ENCODE data around the gene CYTH1. TPM values are rescaled to one million over a fixed set of nuclear protein-coding genes. Genes with fewer than 3 reads are reported as not detected.

Gene CYTH1
- total and polyA plus RNA-seq, 12 donors: 26.0 to 141 (median 46.2) TPM

GRCh38 chr17:78789149-78789662, 7.1 kb upstream of the CYTH1 start:
- 83 to 91% (median 89%) methylated on average over 5 of the region's 5 CpGs for WGBS, 4 donors
- peaks cover 0 to 27% of the 10 kb centered on the region in 2 donors for H3K4me1 ChIP-seq (replicated peaks in 1 of 2)

GRCh38 chr17:78788451-78788850, 6.4 kb upstream of the CYTH1 start:
- Histone ChIP-seq H3K27me3 (no peaks in the 10 kb centered on the region), H3K9me3 (replicated peaks in 1 of 3) (no peaks in the 10 kb centered on the region), H3K36me3 (replicated peaks in 1 of 2) (no peaks in the 10 kb centered on the region), H3K27ac (no peak overlapping the region), H3K4me3 (no peak overlapping the region), H3K4me1 (replicated peaks in 1 of 2) (peaks cover under 1 to 34% of the 10 kb centered on the region in 2 donors)
- DNase-seq: no peak
- intact Hi-C loops (cut with DNase I): no loop called here
- TF ChIP-seq CTCF (IDR thresholded peaks at IDR 0.05) (no peak), POLR2A (IDR thresholded peaks at IDR 0.05) (no peak)
- 90 to 100% (median 96%) methylated on average over 6 to 7 of the region's 7 CpGs for WGBS, 4 donors

More at GRCh38 chr17:78789149-78789662, 7.1 kb upstream of the CYTH1 start:
- Histone ChIP-seq H3K9me3 (replicated peaks in 1 of 3) (no peaks in the 10 kb centered on the region), H3K36me3 (replicated peaks in 1 of 2) (peaks cover 0 to 4% of the 10 kb centered on the region in 2 donors), H3K4me3 (no peak overlapping the region), H3K27me3 (no peaks in the 10 kb centered on the region), H3K27ac (peak overlapping the region in 2 of 5 donors; percentile 18 to 47)
- no peak for TF ChIP-seq POLR2A (IDR thresholded peaks at IDR 0.05)
- no peak for TF ChIP-seq CTCF (IDR thresholded peaks at IDR 0.05)
- DNase-seq: no peak
- intact Hi-C loops (cut with DNase I): no loop called here

GRCh38 chr17:78787444-78787843, 5.4 kb upstream of the CYTH1 start:
- 88 to 95% (median 91%) methylated on average over 7 of the region's 7 CpGs for WGBS, 4 donors
- intact Hi-C loops (cut with DNase I): no loop called here
- Histone ChIP-seq H3K4me1 (replicated peaks in 1 of 2) (peaks cover 8 to 42% of the 10 kb centered on the region in 2 donors), H3K9me3 (replicated peaks in 1 of 3) (no peaks in the 10 kb centered on the region), H3K36me3 (replicated peaks in 1 of 2) (no peaks in the 10 kb centered on the region), H3K27ac (no peak overlapping the region), H3K4me3 (no peak overlapping the region), H3K27me3 (no peaks in the 10 kb centered on the region)
- no peak for DNase-seq
- TF ChIP-seq POLR2A (IDR thresholded peaks at IDR 0.05) (no peak), CTCF (IDR thresholded peaks at IDR 0.05) (no peak)

- Histone ChIP-seq H3K4me3 (no peak overlapping the region), H3K36me3 (replicated peaks in 1 of 2) (no peaks in the 10 kb centered on the region), H3K27me3 (no peaks in the 10 kb centered on the region), H3K4me1 (replicated peaks in 1 of 2) (peaks cover 8 to 32% of the 10 kb centered on the region in 2 donors), H3K27ac (no peak overlapping the region), H3K9me3 (replicated peaks in 1 of 3) (no peaks in the 10 kb centered on the region)
- no peak for DNase-seq
- intact Hi-C loops (cut with DNase I): no loop called here
- no peak for TF ChIP-seq CTCF (IDR thresholded peaks at IDR 0.05)
- TF ChIP-seq POLR2A (IDR thresholded peaks at IDR 0.05): no peak
- WGBS, 4 donors: 100% methylated on average over 1 of the region's 1 CpG
Measured at GRCh38 chr17:78785663-78786057, 3.6 kb upstream of the CYTH1 start.

All from adrenal gland (tissue), 12 donors.